HepG2 (cell line): ENCODE results near the gene DDI2. TPM values are rescaled to one million over a fixed set of nuclear protein-coding genes. Genes with fewer than 3 reads are reported as not detected.

Experiments used
- HDAC6 ChIP-seq: fragments of 200-600 bp; sonication (generic); IDR thresholded peaks from 2 replicates; pipeline ENCODE4 v1.7.0; 2017; ENCODE audit warnings: mild to moderate bottlenecking, antibody characterized with exemption, low read length, low read depth
- HNF1B ChIP-seq: sonication (generic); formaldehyde crosslinking; IDR thresholded peaks from 2 replicates; pipeline ENCODE4 v1.5.1; 2020; ENCODE audit warnings: mild to moderate bottlenecking, moderate library complexity, missing genetic modification reagents
- KAT7 ChIP-seq: IDR thresholded peaks from 2 replicates; pipeline ENCODE4 v1.6.1; 2018; ENCODE audit warnings: borderline replicate concordance, missing compliant biosample characterization
- KDM3A ChIP-seq: IDR thresholded peaks from 2 replicates; pipeline ENCODE4 v1.6.1; 2018; ENCODE audit warnings: low read depth, missing compliant biosample characterization
- MAF1 ChIP-seq: sonication (generic); formaldehyde crosslinking; IDR thresholded peaks from 2 replicates; pipeline ENCODE4 v1.5.0; 2020; ENCODE audit warnings: missing genetic modification reagents, borderline replicate concordance
- NRL ChIP-seq: sonication (generic); formaldehyde crosslinking; IDR thresholded peaks from 2 replicates; pipeline ENCODE4 v1.5.0; 2020; ENCODE audit warnings: missing genetic modification reagents, mild to moderate bottlenecking, moderate library complexity, borderline replicate concordance
- PHF8 ChIP-seq: sonication (generic); formaldehyde crosslinking; IDR thresholded peaks from 2 replicates; pipeline ENCODE4 v1.5.0; 2020; ENCODE audit warnings: missing genetic modification reagents
- POLR2AphosphoS5 ChIP-seq: IDR thresholded peaks from 2 replicates; pipeline ENCODE4 v1.6.1; 2012; ENCODE audit warnings: low read depth, low read length
- SOX5 ChIP-seq: IDR thresholded peaks from 2 replicates; pipeline ENCODE4 v1.6.1; 2016; ENCODE audit warnings: borderline replicate concordance
- TSC22D2 ChIP-seq: sonication (generic); formaldehyde crosslinking; IDR thresholded peaks from 2 replicates; pipeline ENCODE4 v1.5.1; 2020; ENCODE audit warnings: missing genetic modification reagents, mild to moderate bottlenecking, borderline replicate concordance
- ZNF281 ChIP-seq: sonication (generic); formaldehyde crosslinking; IDR thresholded peaks from 2 replicates; pipeline ENCODE4 v1.4.0; 2020; ENCODE audit warnings: missing genetic modification reagents, borderline replicate concordance
- ZNF407 ChIP-seq: sonication (generic); formaldehyde crosslinking; IDR thresholded peaks from one replicate; pipeline ENCODE4 v1.5.1; 2020; ENCODE audit warnings: mild to moderate bottlenecking, missing genetic modification reagents; ENCODE audit errors: not compliant biosample characterization
- ZNF572 ChIP-seq: sonication (generic); formaldehyde crosslinking; IDR thresholded peaks from 2 replicates; pipeline ENCODE4 v1.5.1; 2020; ENCODE audit warnings: mild to moderate bottlenecking, missing genetic modification reagents
- ZNF660 ChIP-seq: sonication (generic); formaldehyde crosslinking; IDR thresholded peaks from 2 replicates; pipeline ENCODE4 v1.5.1; 2020; ENCODE audit warnings: mild to moderate bottlenecking, low read depth, missing genetic modification reagents, borderline replicate concordance
- polyA plus RNA-seq, 8 experiments: library from polyadenylated mRNA; depleted of rRNA in 3 of 8; stranded (reverse) in 7 of 8; unstranded in 1 of 8; fragments of >200 nt; fragmentation: Illumina TruSeq in 4 of 8; extraction: Trizol in 4 of 8; gene quantifications; 2 replicates each; pipeline versions ENCODE4 v1.2.1 to v1.2.3, GENCODE V29; 2011 to 2016; ENCODE audit warnings: low read depth in 4 of 8, missing spikeins in 1 of 8, mixed read lengths in 1 of 8; ENCODE audit not compliant: insufficient read depth in 1 of 8
- total RNA-seq, 5 experiments: library from RNA; depleted of rRNA; stranded (reverse); fragments of >200 nt; fragmentation: Illumina TruSeq; extraction: Trizol; gene quantifications; 2 replicates each; pipeline ENCODE4 v1.2.3, GENCODE V29; 2016; ENCODE audit warnings: low read depth in 1 of 5

The DDI2 gene
- total and polyA plus RNA-seq, 2 of the 13 experiments (the other 11 are each of a cell fraction or from before 2014, with no cell fraction given), result 8.5 to 25.7 TPM

GRCh38 chr1:15618655-15619525 is 1.6 kb downstream of the DDI2 start (continued):
- TF ChIP-seq POLR2AphosphoS5, result peak; percentile 56
- TF ChIP-seq HNF1B (CRISPR knock-in tag), result no peak
- no peak for TF ChIP-seq KAT7
- TF ChIP-seq TSC22D2 (CRISPR knock-in tag), result 0 out of 2 replicates have a peak, but pooled peaks have one; percentile 19
- TF ChIP-seq ZNF572 (CRISPR knock-in tag), result no peak
- no peak for TF ChIP-seq PHF8 (CRISPR knock-in tag)
- TF ChIP-seq HDAC6, result no peak
- TF ChIP-seq ZNF407 (CRISPR knock-in tag), result no peak
- no peak for TF ChIP-seq NRL (CRISPR knock-in tag)
- peak; percentile 62; the same call in 1 of the 2 replicates for TF ChIP-seq ZNF281 (CRISPR knock-in tag)
- TF ChIP-seq KDM3A (CRISPR knock-in tag), result no peak
- no peak for TF ChIP-seq ZNF660 (CRISPR knock-in tag)
- TF ChIP-seq SOX5 (CRISPR knock-in tag), result peak; percentile 96
- no peak for TF ChIP-seq MAF1
